Measurements from ENCODE around the gene PRKACA.

Gene PRKACA

GRCh38 chr19:14042659-14043608 is 74.6 kb downstream of the PRKACA start:
- DNase-seq (ENCODE audit: low read depth) = peak; percentile 20

All from non-pigmented ciliary epithelial cell (primary cell).